IMR-90 (cell line): Measurements from ENCODE around the gene TBC1D8. TPM values are rescaled to one million over a fixed set of nuclear protein-coding genes. Genes with fewer than 3 reads are reported as not detected.

Experiments
- ATAC-seq: fragments of 200-7000 bp; cut with Tn5 transposase; 2 replicates; pipeline ENCODE4 v1.9.1; 2020; ENCODE audit warnings: low read depth, mild to moderate bottlenecking, moderate library complexity
- BruUV-seq: library from RNA; stranded (reverse); fragments of 400-500 nt; replicated peaks from 2 replicates; lab custom pipeline; 2021; lab: Mats Ljungman, UMichigan
- CTCF ChIA-PET: fragments of 300-600 bp; formaldehyde crosslinking; extraction: SDS; loops from one replicate; lab custom pipeline; 2021; ENCODE audit warnings: antibody characterized with exemption; lab: Yijun Ruan, JAX
- POLR2A ChIA-PET: fragments of 300-600 bp; sonication (Branson Sonifier 250); formaldehyde crosslinking; loops from one replicate; lab custom pipeline; 2022; ENCODE audit warnings: antibody characterized with exemption; ENCODE audit not compliant: unreplicated experiment; lab: Charles Lee
- DNase-seq: peaks from one replicate; pipeline ENCODE4 v3.0.0; 2013
- H2AFZ ChIP-seq: replicated peaks from 2 replicates; pipeline ENCODE3; 2013; ENCODE audit warnings: low read length, mild to moderate bottlenecking; ENCODE audit not compliant: poor library complexity
- H2AK5ac ChIP-seq: 2 replicates; pipeline ENCODE4 v1.6.1; 2013; ENCODE audit warnings: low read depth, low read length, inconsistent platforms
- H2AK9ac ChIP-seq: replicated peaks from 2 replicates; pipeline ENCODE3; 2013; ENCODE audit warnings: mild to moderate bottlenecking, low read depth, low read length, moderate library complexity; ENCODE audit not compliant: poor library complexity
- H2BK120ac ChIP-seq: 2 replicates; pipeline ENCODE4 v1.6.1; 2013; ENCODE audit warnings: low read depth, low read length, inconsistent platforms
- H2BK15ac ChIP-seq: 3 replicates; pipeline ENCODE4 v1.6.1; 2013; ENCODE audit warnings: low read depth, low read length, inconsistent platforms
- H2BK20ac ChIP-seq: 2 replicates; pipeline ENCODE4 v1.6.1; 2013; ENCODE audit warnings: low read depth, mild to moderate bottlenecking, inconsistent platforms, low read length, moderate library complexity
- H2BK5ac ChIP-seq: 2 replicates; pipeline ENCODE4 v1.6.1; 2013; ENCODE audit warnings: mild to moderate bottlenecking, low read depth, low read length, inconsistent platforms; ENCODE audit not compliant: poor library complexity, severe bottlenecking
- H3K14ac ChIP-seq: replicated peaks from 2 replicates; pipeline ENCODE4 v1.6.1; 2013; ENCODE audit warnings: low read depth, low read length, inconsistent platforms
- H3K18ac ChIP-seq: 2 replicates; pipeline ENCODE4 v1.6.1; 2013; ENCODE audit warnings: low read depth, low read length, control low read depth
- H3K23ac ChIP-seq: 2 replicates; pipeline ENCODE4 v1.6.1; 2013; ENCODE audit warnings: low read depth, low read length, inconsistent platforms
- H3K27ac ChIP-seq: 2 replicates; pipeline ENCODE4 v1.5.1; 2013; ENCODE audit warnings: mild to moderate bottlenecking, control low read depth, low read length; ENCODE audit not compliant: insufficient read depth
- H3K27me3 ChIP-seq: 2 replicates; pipeline ENCODE4 v1.6.1; 2013; ENCODE audit warnings: low read length; ENCODE audit not compliant: control insufficient read depth, insufficient read depth
- H3K36me3 ChIP-seq: 2 replicates; pipeline ENCODE4 v1.6.1; 2013; ENCODE audit warnings: low read length, mixed read lengths; ENCODE audit not compliant: control insufficient read depth, insufficient read depth
- H3K4ac ChIP-seq: 2 replicates; pipeline ENCODE4 v1.6.1; 2013; ENCODE audit warnings: low read depth, low read length, inconsistent platforms
- H3K4me1 ChIP-seq: 2 replicates; pipeline ENCODE4 v1.6.1; 2013; ENCODE audit warnings: low read length, mixed read lengths; ENCODE audit not compliant: control insufficient read depth, insufficient read depth
- H3K4me2 ChIP-seq: 2 replicates; pipeline ENCODE4 v1.6.1; 2013; ENCODE audit warnings: low read depth, mild to moderate bottlenecking, control low read depth, low read length, moderate library complexity
- H3K4me3 ChIP-seq: 2 replicates; pipeline ENCODE4 v1.5.1; 2013; ENCODE audit warnings: low read depth, mild to moderate bottlenecking, control low read depth, low read length, moderate library complexity; ENCODE audit not compliant: insufficient read depth
- H3K56ac ChIP-seq: 2 replicates; pipeline ENCODE4 v1.6.1; 2013; ENCODE audit warnings: low read length, inconsistent platforms; ENCODE audit not compliant: insufficient read depth; ENCODE audit errors: extremely low read depth
- H3K79me1 ChIP-seq, 2 experiments: 2 replicates each; pipeline ENCODE4 v1.6.1; 2013; ENCODE audit warnings: low read length in 2 of 2, inconsistent platforms in 1 of 2, low read depth in 1 of 2
- H3K9ac ChIP-seq: 2 replicates; pipeline ENCODE4 v1.6.1; 2013; ENCODE audit warnings: low read depth, low read length, control low read depth
- H3K9me1 ChIP-seq: 2 replicates; pipeline ENCODE4 v1.6.1; 2013; ENCODE audit warnings: low read length, inconsistent platforms; ENCODE audit not compliant: insufficient read depth
- H3K9me3 ChIP-seq: 2 replicates; pipeline ENCODE4 v1.6.1; 2013; ENCODE audit warnings: low read length; ENCODE audit not compliant: control insufficient read depth, insufficient read depth
- H4K20me1 ChIP-seq: 2 replicates; pipeline ENCODE4 v1.6.1; 2013; ENCODE audit warnings: low read length, inconsistent platforms; ENCODE audit not compliant: insufficient read depth
- H4K5ac ChIP-seq: 2 replicates; pipeline ENCODE4 v1.6.1; 2013; ENCODE audit warnings: mild to moderate bottlenecking, low read depth, low read length, control low read depth
- H4K8ac ChIP-seq, 2 experiments: 2 replicates each; pipeline ENCODE4 v1.6.1; 2013; ENCODE audit warnings: low read depth in 2 of 2, low read length in 2 of 2, control low read depth in 1 of 2, inconsistent platforms in 1 of 2
- H4K91ac ChIP-seq: 2 replicates; pipeline ENCODE4 v1.6.1; 2013; ENCODE audit warnings: low read depth, low read length, inconsistent platforms; ENCODE audit not compliant: insufficient read depth
- FOS ChIP-seq: fragments of 150-350 bp; IDR thresholded peaks from 2 replicates; pipeline ENCODE4 v1.6.1; 2016; ENCODE audit warnings: low read depth, low read length
- MXI1 ChIP-seq: IDR thresholded peaks from 2 replicates; pipeline ENCODE4 v1.6.1; 2012; ENCODE audit warnings: low read depth, mild to moderate bottlenecking, low read length, moderate library complexity, borderline replicate concordance
- RFX5 ChIP-seq: IDR thresholded peaks from 2 replicates; pipeline ENCODE4 v1.8.0; 2012; ENCODE audit warnings: low read depth, mild to moderate bottlenecking, low read length, moderate library complexity
- WGBS, 2 experiments: methylation state at CpG; one replicate each; pipeline versions ENCODE4 v1.1.5 to v1.1.7; 2013; ENCODE audit warnings: missing lambda C conversion rate in 2 of 2; ENCODE audit not compliant: insufficient read length in 1 of 2; ENCODE audit errors: extremely low coverage in 2 of 2; 5-methylcytosine and 5-hydroxymethylcytosine counted together
- dilution Hi-C: fragments of 300-500 bp; cut with HindIII; formaldehyde crosslinking; loops from one replicate; pipeline ENCODE4 v1.14.3; 2018; ENCODE audit warnings: low sequenced_read_pairs; ENCODE audit not compliant: unreplicated experiment
- in situ Hi-C: fragments of 300-500 bp; cut with MboI; formaldehyde crosslinking; loops from 3 replicates; pipeline ENCODE4 v1.14.3; 2019; ENCODE audit warnings: low sequenced_read_pairs, inconsistent platforms, mixed read lengths
- intact Hi-C: fragments of 100-400 bp; cut with micrococcal nuclease; formaldehyde crosslinking; loops from 2 replicates; pipeline ENCODE4 v1.10.0; 2022
- polyA plus RNA-seq, 3 experiments: library from polyadenylated mRNA; depleted of rRNA; stranded (reverse); fragments of >200 nt; gene quantifications; 2 replicates each; pipeline ENCODE4 v1.2.3, GENCODE V29; 2012; ENCODE audit warnings: low replicate concordance in 1 of 3
- total RNA-seq: library from RNA; depleted of rRNA; stranded (reverse); fragments of >200 nt; gene quantifications from 2 replicates; pipeline ENCODE4 v1.2.3, GENCODE V29; 2012
- TF ChIP-seq, protein P1 (sequence below): fragments of 150-350 bp; IDR thresholded peaks from 2 replicates; pipeline ENCODE4 v1.6.1; 2017; ENCODE audit warnings: mild to moderate bottlenecking, antibody characterized with exemption, low read length, low read depth

The TBC1D8 gene
- total and polyA plus RNA-seq, 2 of the 4 experiments (the other 2 are of a cell fraction) = 1.3 to 1.5 TPM

DNA sequence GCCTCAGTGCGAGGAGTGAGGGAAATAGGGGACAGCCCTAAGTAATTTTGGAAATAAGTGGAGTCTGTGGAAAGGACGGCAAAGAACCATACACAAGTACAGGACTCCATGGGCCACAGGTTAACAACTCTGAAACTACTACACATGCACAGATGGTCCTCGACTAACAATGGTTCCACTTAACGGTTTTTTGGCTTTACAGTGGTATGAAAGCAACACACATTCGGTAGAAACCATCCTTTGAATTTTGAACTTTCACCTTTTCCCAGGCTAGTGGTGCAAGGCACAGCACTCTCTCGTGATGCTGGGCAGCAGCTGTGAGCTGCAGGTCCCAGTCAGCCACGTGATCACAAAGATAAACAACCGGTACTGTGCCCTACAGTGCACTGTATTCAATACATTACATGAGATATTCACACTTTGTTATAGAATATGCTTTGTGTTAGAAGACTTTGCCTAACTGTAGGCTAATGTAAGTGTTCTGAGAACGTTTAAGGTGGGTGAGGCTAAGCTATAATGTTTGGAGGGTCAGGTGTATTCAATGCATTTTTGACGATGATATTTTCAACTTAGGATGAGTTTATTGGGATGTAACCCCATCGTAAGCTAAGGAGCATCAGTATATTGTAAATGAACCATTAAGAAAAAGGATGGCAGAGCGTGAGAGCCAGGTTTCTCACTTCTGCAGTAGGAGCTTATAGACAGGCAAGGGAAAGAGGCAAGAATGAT, 44.6 kb downstream of the TBC1D8 start:
- WGBS, 2 experiments = 39% methylated on average over 4 of the region's 12 CpGs; no CpG with 5 or more reads in 1 of the 2 experiments
- no peak overlapping the region for H4K91ac ChIP-seq
- DNase-seq = peak; percentile 1
- H3K23ac ChIP-seq = no peak overlapping the region
- dilution Hi-C loops (no loop called here), intact Hi-C loops (no loop called here), in situ Hi-C loops (no loop called here)
- ChIA-PET POLR2A (no interaction called here), CTCF (interaction anchor here (0.5 kb wide), 1 partner anchor 1542 kb away, joined by 5 read pairs; no protein-coding TSS in a partner anchor)
- TF ChIP-seq MXI1 (no peak), RFX5 (no peak), FOS (no peak)
- TF ChIP-seq, protein P1, sequence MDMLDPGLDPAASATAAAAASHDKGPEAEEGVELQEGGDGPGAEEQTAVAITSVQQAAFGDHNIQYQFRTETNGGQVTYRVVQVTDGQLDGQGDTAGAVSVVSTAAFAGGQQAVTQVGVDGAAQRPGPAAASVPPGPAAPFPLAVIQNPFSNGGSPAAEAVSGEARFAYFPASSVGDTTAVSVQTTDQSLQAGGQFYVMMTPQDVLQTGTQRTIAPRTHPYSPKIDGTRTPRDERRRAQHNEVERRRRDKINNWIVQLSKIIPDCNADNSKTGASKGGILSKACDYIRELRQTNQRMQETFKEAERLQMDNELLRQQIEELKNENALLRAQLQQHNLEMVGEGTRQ = peak; percentile 73
- no peak overlapping the region for H3K56ac ChIP-seq
- H3K4ac ChIP-seq = no peak overlapping the region
- no peak overlapping the region for H2AFZ ChIP-seq
- no peak overlapping the region for H3K9ac ChIP-seq
- H3K9me3 ChIP-seq = peaks cover 1% of the 10 kb centered on the region; the same call in 1 of the 2 replicates
- BruUV-seq = no TSS peak
- H3K27me3 ChIP-seq = no peaks in the 10 kb centered on the region; the same call in 1 of the 2 replicates
- no peak overlapping the region for H3K27ac ChIP-seq
- peaks cover 0 to 49% of the 10 kb centered on the region in 2 experiments; a peak in 3 of 4 replicates for H3K79me1 ChIP-seq
- H3K4me2 ChIP-seq = no peak overlapping the region
- H3K18ac ChIP-seq = no peak overlapping the region
- ATAC-seq = peak; percentile 72
- no peak overlapping the region; the same call in 1 of the 2 replicates for H2AK5ac ChIP-seq
- no peak overlapping the region; the same call in 1 of the 2 replicates for H2BK120ac ChIP-seq
- no peak overlapping the region; the same call in 2 of the 3 replicates for H2BK15ac ChIP-seq
- H3K14ac ChIP-seq = no peak overlapping the region; the same call in 1 of the 2 replicates
- no peak overlapping the region for H4K5ac ChIP-seq
- H4K20me1 ChIP-seq = no peaks in the 10 kb centered on the region
- H3K36me3 ChIP-seq = no peaks in the 10 kb centered on the region
- H3K9me1 ChIP-seq = peaks cover 5% of the 10 kb centered on the region
- peaks cover 2% of the 10 kb centered on the region; the same call in 1 of the 2 replicates for H3K4me1 ChIP-seq
- no peak overlapping the region for H2BK5ac ChIP-seq
- H3K4me3 ChIP-seq = no peak overlapping the region
- peak overlapping the region; percentile 16; the same call in 1 of the 2 replicates for H2BK20ac ChIP-seq
- H4K8ac ChIP-seq = peak overlapping the region in 1 of 2 experiments; percentile 33; a peak in 1 of 4 replicates
- H2AK9ac ChIP-seq = no peak overlapping the region
